GM19025 (cell line): ENCODE measurements around the gene KRTAP10-1.

ENCODE experiments used
- ATAC-seq: cut with Tn5 transposase; IDR thresholded peaks from one replicate; pipeline ENCODE4 v1.9.1; 2021; ENCODE audit warnings: mild to moderate bottlenecking, low read depth, moderate library complexity; ENCODE audit not compliant: unreplicated experiment

Gene KRTAP10-1

DNA sequence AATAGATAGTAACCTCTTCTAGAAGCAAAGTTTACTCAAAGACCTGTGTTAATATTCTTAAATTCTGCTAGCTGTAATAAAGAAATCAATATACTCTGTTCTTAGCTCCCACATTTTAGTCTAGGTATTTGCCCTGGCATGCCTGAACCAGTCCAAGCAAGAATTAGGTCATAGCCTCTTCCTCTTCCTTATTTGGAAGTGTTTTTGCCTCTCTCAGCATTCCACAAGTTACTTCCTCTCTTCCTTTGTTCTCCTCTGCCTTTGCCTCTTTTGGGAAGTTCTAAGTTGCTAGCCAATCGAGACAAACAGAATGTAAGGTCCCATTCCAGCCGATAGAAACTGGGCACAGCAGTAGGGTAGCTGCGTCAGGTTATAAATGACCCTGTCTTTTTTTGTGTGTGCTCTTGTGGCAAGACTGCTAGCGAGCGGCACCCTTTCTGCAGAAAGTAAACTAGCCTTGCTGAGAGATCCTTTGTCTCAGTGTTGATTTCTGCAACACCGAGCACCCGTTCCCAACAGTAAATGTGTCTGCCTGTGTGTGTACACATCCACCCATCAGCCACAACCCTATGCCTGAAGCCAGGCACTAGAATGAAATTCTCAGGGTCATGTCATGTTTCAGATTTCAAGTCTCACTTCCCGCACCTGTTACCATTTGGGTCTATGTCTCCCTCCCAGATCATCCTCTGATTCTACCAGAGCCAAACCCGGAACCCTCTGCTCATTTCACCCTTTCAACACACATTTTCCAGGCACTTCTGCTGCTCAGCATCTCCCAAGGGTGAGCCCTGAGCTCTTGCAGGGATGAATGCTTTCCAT, 47.2 kb downstream of the KRTAP10-1 start:
- ATAC-seq = no peak

DNA sequence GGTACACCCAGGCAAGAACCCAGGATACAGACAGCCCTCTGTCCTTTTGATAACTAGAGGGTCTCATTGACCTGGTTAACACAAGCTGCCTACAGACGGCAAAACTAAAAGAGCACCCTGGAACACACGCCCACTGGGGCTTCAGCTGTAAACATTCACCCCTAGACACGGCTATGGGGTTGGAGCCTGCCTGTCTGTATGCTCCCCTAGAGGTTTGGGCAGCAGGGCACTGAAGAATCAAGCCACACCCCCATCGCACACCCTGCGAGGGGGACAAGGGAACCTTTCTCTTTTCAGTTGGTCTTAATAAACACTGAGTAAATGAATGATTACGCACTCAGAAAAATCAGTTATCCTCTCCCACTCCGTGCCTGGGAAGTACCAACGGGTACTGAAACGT, 49.2 kb downstream of the KRTAP10-1 start:
- no peak for ATAC-seq

- ATAC-seq = no peak
Observed at GRCh38 chr21:44490405-44490804, 49.6 kb downstream of the KRTAP10-1 start.

DNA sequence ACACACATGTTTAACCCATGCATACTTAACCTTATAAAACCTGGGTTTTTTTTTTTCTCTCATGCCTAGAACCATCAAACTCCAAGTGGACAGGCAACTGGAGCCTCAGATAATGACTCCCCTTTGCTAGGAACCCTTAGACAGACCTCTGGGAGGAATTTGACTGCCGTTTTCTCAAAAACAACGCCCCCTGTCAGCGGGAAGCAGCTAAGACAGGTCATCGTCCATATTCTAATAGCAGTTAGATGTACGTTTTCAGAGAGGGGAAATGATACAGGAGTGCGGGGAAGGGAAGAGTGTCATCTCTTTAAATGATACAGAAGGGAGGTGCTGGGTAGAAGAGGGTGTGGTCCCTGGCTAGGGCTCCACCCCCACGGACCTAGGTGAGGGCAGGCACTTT, 50.0 kb downstream of the KRTAP10-1 start:
- ATAC-seq = no peak
